Keratinocyte (primary cell): Measurements from ENCODE around the gene GRIA1. TPM values are rescaled to one million over a fixed set of nuclear protein-coding genes. Genes with fewer than 3 reads are reported as not detected.

Source experiments
- DNase-seq: peaks from one replicate; pipeline ENCODE4 v3.0.0-alpha.2; 2011; ENCODE audit warnings: low read depth, missing footprints, low spot score
- FAIRE-seq: peaks from 2 replicates; lab custom pipeline; 2011; peaks lifted over from hg19 to GRCh38; lab: Jason Lieb, UNC
- H2AFZ ChIP-seq: 2 replicates; pipeline ENCODE4 v1.6.0; 2012; ENCODE audit warnings: low read length, control low read depth, inconsistent platforms; ENCODE audit not compliant: control insufficient read depth
- H3K27ac ChIP-seq: 2 replicates; pipeline ENCODE4 v1.5.1; 2011; ENCODE audit warnings: low read length; ENCODE audit not compliant: control insufficient read depth, insufficient read depth
- H3K27me3 ChIP-seq: 3 replicates; pipeline ENCODE4 v1.6.0; 2011; ENCODE audit warnings: low read length; ENCODE audit not compliant: control insufficient read depth, insufficient read depth; ENCODE audit errors: extremely low read depth
- H3K36me3 ChIP-seq, 2 experiments: 2 replicates in 1 of 2; 3 replicates in 1 of 2; pipeline ENCODE4 v1.5.1; 2011; ENCODE audit warnings: low read length in 2 of 2, mild to moderate bottlenecking in 1 of 2; ENCODE audit not compliant: control insufficient read depth in 2 of 2, insufficient read depth in 2 of 2; ENCODE audit errors: extremely low read depth in 1 of 2
- H3K4me1 ChIP-seq: 3 replicates; pipeline ENCODE4 v1.5.1; 2011; ENCODE audit warnings: low read length; ENCODE audit not compliant: control insufficient read depth, insufficient read depth; ENCODE audit errors: extremely low read depth
- H3K4me2 ChIP-seq: 3 replicates; pipeline ENCODE4 v1.6.0; 2011; ENCODE audit warnings: low read depth, low read length; ENCODE audit not compliant: control insufficient read depth, insufficient read depth; ENCODE audit errors: extremely low read depth
- H3K4me3 ChIP-seq, 3 experiments: fragments of 200-600 bp in 1 of 3; sonication (generic) in 1 of 3; 2 replicates in 2 of 3; 3 replicates in 1 of 3; pipeline ENCODE4 v1.5.1; 2011 to 2016; ENCODE audit warnings: low read length in 3 of 3, mild to moderate bottlenecking in 3 of 3, control low read depth in 2 of 3, inconsistent platforms in 1 of 3, low read depth in 1 of 3, mixed read lengths in 1 of 3, mixed run types in 1 of 3, moderate library complexity in 1 of 3; ENCODE audit not compliant: control insufficient read depth in 2 of 3, insufficient read depth in 2 of 3; ENCODE audit errors: extremely low read depth in 1 of 3
- H3K79me2 ChIP-seq: 2 replicates; pipeline ENCODE4 v1.6.0; 2012; ENCODE audit warnings: low read length; ENCODE audit not compliant: control insufficient read depth, insufficient read depth
- H3K9ac ChIP-seq: 3 replicates; pipeline ENCODE4 v1.6.0; 2011; ENCODE audit warnings: low read length; ENCODE audit not compliant: control insufficient read depth, insufficient read depth; ENCODE audit errors: extremely low read depth
- H3K9me1 ChIP-seq: 3 replicates; pipeline ENCODE4 v1.6.0; 2011; ENCODE audit warnings: low read length; ENCODE audit not compliant: control insufficient read depth, insufficient read depth; ENCODE audit errors: extremely low read depth
- H3K9me3 ChIP-seq: 2 replicates; pipeline ENCODE4 v1.5.1; 2012; ENCODE audit warnings: low read depth, low read length; ENCODE audit not compliant: control insufficient read depth
- H4K20me1 ChIP-seq: 3 replicates; pipeline ENCODE4 v1.6.0; 2011; ENCODE audit warnings: low read length; ENCODE audit not compliant: control insufficient read depth, insufficient read depth; ENCODE audit errors: extremely low read depth
- EZH2 ChIP-seq: IDR thresholded peaks from one replicate; pipeline ENCODE4 v1.6.1; 2012; ENCODE audit warnings: inconsistent platforms, mild to moderate bottlenecking, low read length, moderate library complexity
- dilution Hi-C: fragments of 300-500 bp; cut with MboI; formaldehyde crosslinking; loops from one replicate; pipeline ENCODE4 v1.7.0; 2020; ENCODE audit warnings: low sequenced_read_pairs; ENCODE audit not compliant: extremely low pct_ligation_motif_present
- polyA plus RNA-seq, 5 experiments: library from polyadenylated mRNA; depleted of rRNA in 3 of 5; stranded (reverse) in 3 of 5; stranded (forward) in 1 of 5; unstranded in 1 of 5; fragments of >200 nt; gene quantifications; 1 replicate in 1 of 5; 2 replicates in 3 of 5; 3 replicates in 1 of 5; pipeline versions ENCODE4 v1.2.1 to v1.2.3, GENCODE V29; 2011 to 2012; ENCODE audit warnings: missing spikeins in 2 of 5, low read depth in 1 of 5, low replicate concordance in 1 of 5
- TF ChIP-seq, protein P1 (sequence below), 3 experiments: IDR thresholded peaks in 1 of 3; conservative IDR thresholded peaks in 1 of 3; optimal IDR thresholded peaks in 1 of 3; 2 replicates in 2 of 3; 3 replicates in 1 of 3; pipeline versions ENCODE3 to v1.5.1; 2011; ENCODE audit warnings: low read length in 3 of 3, mild to moderate bottlenecking in 3 of 3, moderate library complexity in 2 of 3, control low read depth in 1 of 3, inconsistent platforms in 1 of 3; ENCODE audit not compliant: insufficient read depth in 2 of 3; ENCODE audit errors: extremely low read depth in 1 of 3

Gene GRIA1
- polyA plus RNA-seq, 1 donor (not counting 4 experiments of a cell fraction or from before 2014, with no cell fraction given), result not detected

DNA sequence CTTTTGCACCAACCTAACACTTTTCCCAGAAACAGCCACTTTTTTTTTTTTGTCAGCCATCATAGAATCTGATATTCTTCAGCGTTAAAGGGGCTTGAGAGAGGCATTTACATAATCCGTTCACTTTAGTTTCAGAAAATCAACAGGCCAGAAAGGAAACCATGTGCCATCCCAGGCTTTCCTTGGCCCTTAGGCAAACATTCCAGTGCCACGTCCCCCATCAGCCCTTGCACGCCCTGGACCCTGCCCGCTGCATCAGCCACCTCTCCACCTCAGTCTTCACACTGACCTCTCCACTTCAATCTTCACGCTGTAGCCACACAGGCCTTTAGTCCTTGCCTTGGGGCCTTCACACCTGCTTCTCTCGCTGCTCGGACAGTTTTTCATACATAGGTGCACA is 123.2 kb downstream of the GRIA1 start:
- Histone ChIP-seq H3K27me3 (no peaks in the 10 kb centered on the region), H4K20me1 (no peaks in the 10 kb centered on the region), H3K9me1 (no peaks in the 10 kb centered on the region), H3K79me2 (no peaks in the 10 kb centered on the region), H3K36me3 (no peaks in the 10 kb centered on the region), H2AFZ (no peak overlapping the region), H3K9me3 (no peaks in the 10 kb centered on the region), H3K9ac (no peak overlapping the region), H3K4me3 (no peak overlapping the region), H3K4me2 (no peak overlapping the region), H3K27ac (no peak overlapping the region), H3K4me1 (peaks cover 12% of the 10 kb centered on the region)
- dilution Hi-C loops, result no loop called here
- DNase-seq, result no peak
- no peak for FAIRE-seq
- TF ChIP-seq EZH2, result no peak
- TF ChIP-seq, protein P1, sequence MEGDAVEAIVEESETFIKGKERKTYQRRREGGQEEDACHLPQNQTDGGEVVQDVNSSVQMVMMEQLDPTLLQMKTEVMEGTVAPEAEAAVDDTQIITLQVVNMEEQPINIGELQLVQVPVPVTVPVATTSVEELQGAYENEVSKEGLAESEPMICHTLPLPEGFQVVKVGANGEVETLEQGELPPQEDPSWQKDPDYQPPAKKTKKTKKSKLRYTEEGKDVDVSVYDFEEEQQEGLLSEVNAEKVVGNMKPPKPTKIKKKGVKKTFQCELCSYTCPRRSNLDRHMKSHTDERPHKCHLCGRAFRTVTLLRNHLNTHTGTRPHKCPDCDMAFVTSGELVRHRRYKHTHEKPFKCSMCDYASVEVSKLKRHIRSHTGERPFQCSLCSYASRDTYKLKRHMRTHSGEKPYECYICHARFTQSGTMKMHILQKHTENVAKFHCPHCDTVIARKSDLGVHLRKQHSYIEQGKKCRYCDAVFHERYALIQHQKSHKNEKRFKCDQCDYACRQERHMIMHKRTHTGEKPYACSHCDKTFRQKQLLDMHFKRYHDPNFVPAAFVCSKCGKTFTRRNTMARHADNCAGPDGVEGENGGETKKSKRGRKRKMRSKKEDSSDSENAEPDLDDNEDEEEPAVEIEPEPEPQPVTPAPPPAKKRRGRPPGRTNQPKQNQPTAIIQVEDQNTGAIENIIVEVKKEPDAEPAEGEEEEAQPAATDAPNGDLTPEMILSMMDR (optimal IDR thresholded peaks at IDR 0.05 in 1 of 3, IDR thresholded peaks at IDR 0.05 in 1 of 3, conservative IDR thresholded peaks at IDR 0.05 in 1 of 3; ENCODE audit: extremely low read depth in 1 of 3, insufficient read depth in 2 of 3, low read length in 3 of 3), result no peak

DNA sequence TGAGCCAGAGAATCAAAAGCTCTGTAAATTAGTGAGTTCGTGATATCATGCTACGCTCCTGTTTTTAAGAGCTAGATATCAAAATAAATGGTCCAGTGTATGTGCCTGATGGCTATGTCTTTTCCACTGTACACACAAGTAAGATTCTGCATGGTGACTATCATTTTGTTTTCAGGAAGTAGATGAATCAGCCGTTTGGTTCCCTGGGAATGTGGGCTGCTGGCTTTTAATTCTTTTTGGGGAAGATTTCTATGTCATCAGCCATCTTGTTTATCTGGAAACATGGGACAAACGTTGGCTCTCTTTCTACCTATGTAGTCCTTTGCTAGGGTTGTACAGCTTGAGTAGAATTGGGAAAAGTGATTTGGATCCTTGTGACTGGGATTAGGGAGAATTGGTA is 126.7 kb downstream of the GRIA1 start:
- Histone ChIP-seq H3K27ac (no peak overlapping the region), H2AFZ (peak overlapping the region; percentile 67), H3K9me1 (no peaks in the 10 kb centered on the region), H3K79me2 (no peaks in the 10 kb centered on the region), H3K4me1 (peaks cover 33% of the 10 kb centered on the region), H3K9ac (no peak overlapping the region), H3K9me3 (no peaks in the 10 kb centered on the region), H3K4me2 (no peak overlapping the region), H3K36me3 (no peaks in the 10 kb centered on the region), H3K4me3 (no peak overlapping the region), H4K20me1 (no peaks in the 10 kb centered on the region), H3K27me3 (no peaks in the 10 kb centered on the region)
- dilution Hi-C loops, result no loop called here
- DNase-seq (no peak), FAIRE-seq (peak; percentile 49)
- TF ChIP-seq, protein P1 (optimal IDR thresholded peaks at IDR 0.05 in 1 of 3, IDR thresholded peaks at IDR 0.05 in 1 of 3, conservative IDR thresholded peaks at IDR 0.05 in 1 of 3; ENCODE audit: extremely low read depth in 1 of 3, insufficient read depth in 2 of 3, low read length in 3 of 3), result no peak
- no peak for TF ChIP-seq EZH2
